ENCODE results near the gene CDH22.

The CDH22 gene

GRCh38 chr20:46249671-46250070 is 58.6 kb downstream of the CDH22 start:
- peaks cover 59% of the 10 kb centered on the region for H3K27me3 ChIP-seq (ENCODE audit: insufficient read depth, low read length)
- H3K9ac ChIP-seq (ENCODE audit: low read depth, low read length): no peak overlapping the region
- H3K4me3 ChIP-seq (ENCODE audit: low read length): no peak overlapping the region
- H3K36me3 ChIP-seq (ENCODE audit: insufficient read depth, low read length): no peaks in the 10 kb centered on the region
- H3K9me3 ChIP-seq (ENCODE audit: insufficient read depth, low read depth, low read length): no peaks in the 10 kb centered on the region
- H3K4me1 ChIP-seq (ENCODE audit: insufficient read depth, low read length): no peaks in the 10 kb centered on the region
- WGBS: 70% methylated on average over 3 of the region's 3 CpGs
- no peak overlapping the region for H3K27ac ChIP-seq (ENCODE audit: low read depth, low read length)

- H3K27me3 ChIP-seq (ENCODE audit: insufficient read depth, low read length): peaks cover 33% of the 10 kb centered on the region
- 77% methylated on average over 23 of the region's 23 CpGs for WGBS
Observed at GRCh38 chr20:46246559-46246958, 61.7 kb downstream of the CDH22 start.

DNA sequence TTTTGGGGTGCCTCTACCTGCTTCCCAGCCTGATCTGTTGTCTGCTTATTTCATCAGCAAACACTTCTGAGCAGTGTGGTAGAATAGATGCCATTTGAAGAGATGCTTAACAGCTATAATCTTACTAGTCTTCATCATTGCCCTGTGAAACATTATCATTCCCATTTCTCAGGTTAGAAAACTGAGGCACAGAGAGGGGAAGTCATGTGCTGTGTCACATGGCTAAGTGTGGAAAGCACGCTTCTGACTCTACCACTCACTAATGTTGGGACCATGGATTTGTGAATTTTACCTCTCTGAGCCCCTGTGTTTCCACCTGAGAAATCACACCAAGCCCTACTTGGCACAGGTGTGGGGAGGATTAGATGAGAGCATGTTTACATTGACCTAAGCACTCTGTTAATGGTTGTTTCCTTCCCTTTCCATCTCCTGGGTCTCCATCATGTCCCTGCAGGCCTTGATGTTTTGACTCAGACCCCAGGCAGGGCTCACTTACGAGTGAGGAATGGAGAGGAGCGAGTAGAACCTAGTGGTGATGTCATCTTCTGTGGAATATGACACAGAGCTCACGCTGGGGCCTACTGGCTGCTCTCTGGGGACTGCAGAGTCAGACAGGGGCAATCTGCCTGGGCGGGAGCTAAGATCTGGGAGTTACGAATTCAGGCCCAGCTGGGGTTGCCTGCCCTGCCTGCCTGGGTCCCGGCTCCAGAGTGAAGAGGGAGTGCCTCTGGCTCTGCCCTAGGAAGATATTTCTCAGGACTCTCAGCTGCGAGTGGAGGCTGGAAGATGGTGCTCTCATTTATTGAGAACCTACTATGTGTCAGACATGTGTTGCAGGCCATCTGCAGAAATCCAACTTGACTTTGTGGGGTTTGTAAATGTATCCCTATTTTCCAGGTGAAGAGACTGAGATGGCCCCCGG is 64.3 kb downstream of the CDH22 start:
- Histone ChIP-seq H3K4me3 (ENCODE audit: low read length) (no peak overlapping the region), H3K27me3 (ENCODE audit: insufficient read depth, low read length) (peaks cover 7% of the 10 kb centered on the region), H3K36me3 (ENCODE audit: insufficient read depth, low read length) (no peaks in the 10 kb centered on the region), H3K9ac (ENCODE audit: low read depth, low read length) (no peak overlapping the region; the same call in 1 of the 2 replicates), H3K4me1 (ENCODE audit: insufficient read depth, low read length) (no peaks in the 10 kb centered on the region; the same call in 1 of the 2 replicates), H3K27ac (ENCODE audit: low read depth, low read length) (no peak overlapping the region), H3K9me3 (ENCODE audit: insufficient read depth, low read depth, low read length) (no peaks in the 10 kb centered on the region)
- WGBS: 70% methylated on average over 9 of the region's 9 CpGs

More at GRCh38 chr20:46246559-46246958, 61.7 kb downstream of the CDH22 start:
- Histone ChIP-seq H3K36me3 (ENCODE audit: insufficient read depth, low read length) (no peaks in the 10 kb centered on the region), H3K4me3 (ENCODE audit: low read length) (no peak overlapping the region), H3K4me1 (ENCODE audit: insufficient read depth, low read length) (no peaks in the 10 kb centered on the region; the same call in 1 of the 2 replicates), H3K27ac (ENCODE audit: low read depth, low read length) (no peak overlapping the region), H3K9me3 (ENCODE audit: insufficient read depth, low read depth, low read length) (no peaks in the 10 kb centered on the region), H3K9ac (ENCODE audit: low read depth, low read length) (no peak overlapping the region)

DNA sequence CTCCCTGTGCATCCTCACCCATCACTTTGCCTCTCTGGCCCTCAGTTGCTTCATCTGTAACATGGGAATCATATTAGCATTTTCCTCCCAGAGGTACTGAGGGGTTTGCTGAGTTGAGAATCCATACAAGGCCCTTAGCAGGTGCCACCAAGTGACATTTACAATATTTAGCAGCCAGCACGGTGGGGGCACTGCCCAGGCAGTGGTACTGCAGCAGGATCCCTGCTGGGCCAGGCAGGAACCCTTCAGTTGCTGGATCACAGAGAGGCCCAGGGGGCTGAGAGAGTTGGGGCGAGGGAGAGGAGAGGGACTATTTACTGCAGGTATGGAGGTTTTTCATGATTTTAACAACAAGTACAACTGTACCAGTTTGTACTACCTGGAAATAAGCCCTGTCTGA is 65.9 kb downstream of the CDH22 start:
- WGBS: 62% methylated on average over 2 of the region's 2 CpGs
- H3K27me3 ChIP-seq (ENCODE audit: insufficient read depth, low read length): peaks cover 3% of the 10 kb centered on the region; the same call in 1 of the 2 replicates
- no peak overlapping the region for H3K4me3 ChIP-seq (ENCODE audit: low read length)
- H3K9me3 ChIP-seq (ENCODE audit: insufficient read depth, low read depth, low read length): no peaks in the 10 kb centered on the region
- no peaks in the 10 kb centered on the region; the same call in 1 of the 2 replicates for H3K4me1 ChIP-seq (ENCODE audit: insufficient read depth, low read length)
- no peak overlapping the region for H3K9ac ChIP-seq (ENCODE audit: low read depth, low read length)
- no peaks in the 10 kb centered on the region for H3K36me3 ChIP-seq (ENCODE audit: insufficient read depth, low read length)
- H3K27ac ChIP-seq (ENCODE audit: low read depth, low read length): no peak overlapping the region

DNA sequence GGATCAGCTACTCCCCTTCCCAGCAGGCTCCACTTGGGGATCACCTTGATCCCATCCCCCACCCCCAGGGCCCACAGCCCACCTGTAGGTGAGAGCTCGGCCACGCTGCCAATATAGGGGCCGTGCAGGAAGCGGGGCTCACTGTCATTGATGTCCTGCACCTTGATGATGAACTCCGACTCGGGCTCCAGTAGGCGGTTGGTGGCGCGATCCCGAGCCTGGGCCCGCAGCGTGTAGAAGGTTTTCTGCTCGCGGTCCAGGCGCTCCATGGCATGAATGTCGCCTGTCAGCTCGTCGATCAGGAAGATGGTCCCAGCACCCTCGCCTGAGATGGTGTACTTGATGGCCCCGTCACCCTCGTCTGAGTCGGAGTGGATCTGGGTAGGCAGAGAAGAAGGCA is 67.4 kb downstream of the CDH22 start:
- Histone ChIP-seq H3K27ac (ENCODE audit: low read depth, low read length) (no peak overlapping the region), H3K9ac (ENCODE audit: low read depth, low read length) (no peak overlapping the region), H3K9me3 (ENCODE audit: insufficient read depth, low read depth, low read length) (no peaks in the 10 kb centered on the region), H3K36me3 (ENCODE audit: insufficient read depth, low read length) (no peaks in the 10 kb centered on the region), H3K4me3 (ENCODE audit: low read length) (no peak overlapping the region), H3K4me1 (ENCODE audit: insufficient read depth, low read length) (no peaks in the 10 kb centered on the region; the same call in 1 of the 2 replicates), H3K27me3 (ENCODE audit: insufficient read depth, low read length) (peaks cover 1% of the 10 kb centered on the region; the same call in 1 of the 2 replicates)
- 94% methylated on average over 22 of the region's 22 CpGs for WGBS

GRCh38 chr20:46240065-46240464 is 68.2 kb downstream of the CDH22 start:
- peaks cover 5% of the 10 kb centered on the region; the same call in 1 of the 2 replicates for H3K27me3 ChIP-seq (ENCODE audit: insufficient read depth, low read length)
- 84% methylated on average over 4 of the region's 4 CpGs for WGBS

GRCh38 chr20:46237736-46238135 is 70.6 kb downstream of the CDH22 start:
- Histone ChIP-seq H3K27me3 (ENCODE audit: insufficient read depth, low read length) (peaks cover 5% of the 10 kb centered on the region; the same call in 1 of the 2 replicates), H3K9me3 (ENCODE audit: insufficient read depth, low read depth, low read length) (no peaks in the 10 kb centered on the region), H3K27ac (ENCODE audit: low read depth, low read length) (no peak overlapping the region), H3K9ac (ENCODE audit: low read depth, low read length) (no peak overlapping the region), H3K36me3 (ENCODE audit: insufficient read depth, low read length) (no peaks in the 10 kb centered on the region), H3K4me3 (ENCODE audit: low read length) (no peak overlapping the region), H3K4me1 (ENCODE audit: insufficient read depth, low read length) (no peaks in the 10 kb centered on the region)
- 80% methylated on average over 1 of the region's 1 CpG for WGBS

More at GRCh38 chr20:46240065-46240464, 68.2 kb downstream of the CDH22 start:
- Histone ChIP-seq H3K4me1 (ENCODE audit: insufficient read depth, low read length) (no peaks in the 10 kb centered on the region; the same call in 1 of the 2 replicates), H3K4me3 (ENCODE audit: low read length) (no peak overlapping the region), H3K9ac (ENCODE audit: low read depth, low read length) (no peak overlapping the region), H3K36me3 (ENCODE audit: insufficient read depth, low read length) (no peaks in the 10 kb centered on the region), H3K27ac (ENCODE audit: low read depth, low read length) (no peak overlapping the region), H3K9me3 (ENCODE audit: insufficient read depth, low read depth, low read length) (no peaks in the 10 kb centered on the region)

- peak overlapping the region; percentile 24; the same call in 1 of the 2 replicates for H3K4me3 ChIP-seq (ENCODE audit: low read length)
- no peaks in the 10 kb centered on the region for H3K9me3 ChIP-seq (ENCODE audit: insufficient read depth, low read depth, low read length)
- WGBS: 14% methylated on average over 10 of the region's 10 CpGs
- H3K9ac ChIP-seq (ENCODE audit: low read depth, low read length): no peak overlapping the region
- H3K27me3 ChIP-seq (ENCODE audit: insufficient read depth, low read length): peaks cover 5% of the 10 kb centered on the region; the same call in 1 of the 2 replicates
- no peaks in the 10 kb centered on the region for H3K36me3 ChIP-seq (ENCODE audit: insufficient read depth, low read length)
- H3K27ac ChIP-seq (ENCODE audit: low read depth, low read length): no peak overlapping the region
- H3K4me1 ChIP-seq (ENCODE audit: insufficient read depth, low read length): no peaks in the 10 kb centered on the region
Observed at GRCh38 chr20:46237227-46237626, 71.1 kb downstream of the CDH22 start.

- no peaks in the 10 kb centered on the region for H3K9me3 ChIP-seq (ENCODE audit: insufficient read depth, low read depth, low read length)
- H3K9ac ChIP-seq (ENCODE audit: low read depth, low read length): no peak overlapping the region
- H3K36me3 ChIP-seq (ENCODE audit: insufficient read depth, low read length): no peaks in the 10 kb centered on the region
- H3K4me3 ChIP-seq (ENCODE audit: low read length): no peak overlapping the region
- no peak overlapping the region for H3K27ac ChIP-seq (ENCODE audit: low read depth, low read length)
- peaks cover 5% of the 10 kb centered on the region; the same call in 1 of the 2 replicates for H3K27me3 ChIP-seq (ENCODE audit: insufficient read depth, low read length)
- H3K4me1 ChIP-seq (ENCODE audit: insufficient read depth, low read length): no peaks in the 10 kb centered on the region
Observed at GRCh38 chr20:46235077-46235476, 73.2 kb downstream of the CDH22 start.

GRCh38 chr20:46233701-46234100 is 74.6 kb downstream of the CDH22 start:
- no peak overlapping the region for H3K4me3 ChIP-seq (ENCODE audit: low read length)
- no peaks in the 10 kb centered on the region for H3K36me3 ChIP-seq (ENCODE audit: insufficient read depth, low read length)
- no peaks in the 10 kb centered on the region for H3K4me1 ChIP-seq (ENCODE audit: insufficient read depth, low read length)
- H3K9me3 ChIP-seq (ENCODE audit: insufficient read depth, low read depth, low read length): no peaks in the 10 kb centered on the region
- no peak overlapping the region for H3K27ac ChIP-seq (ENCODE audit: low read depth, low read length)
- WGBS: 87% methylated on average over 10 of the region's 10 CpGs
- H3K9ac ChIP-seq (ENCODE audit: low read depth, low read length): no peak overlapping the region
- H3K27me3 ChIP-seq (ENCODE audit: insufficient read depth, low read length): peaks cover 5% of the 10 kb centered on the region; the same call in 1 of the 2 replicates

DNA sequence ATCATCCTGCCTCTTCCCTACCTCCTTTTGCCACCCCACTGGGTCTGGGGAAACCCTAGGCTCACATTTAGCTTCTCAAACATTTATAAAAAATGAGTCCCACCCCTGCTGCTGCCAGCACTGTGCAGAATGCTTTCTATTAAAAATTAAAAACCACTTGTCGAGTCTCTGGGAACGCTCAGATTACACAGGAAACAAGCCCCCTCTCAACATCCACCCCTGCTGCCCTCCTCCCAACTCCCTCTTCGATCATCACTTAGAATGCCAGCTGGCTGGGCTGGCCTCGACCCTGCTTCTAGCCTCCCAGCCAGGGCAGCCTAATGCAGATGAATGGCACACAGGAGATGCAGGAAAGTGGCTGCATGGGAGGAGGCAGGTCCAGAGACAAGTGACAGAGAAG is 75.8 kb downstream of the CDH22 start:
- WGBS: 48% methylated on average over 4 of the region's 4 CpGs
- Histone ChIP-seq H3K4me3 (ENCODE audit: low read length) (no peak overlapping the region), H3K36me3 (ENCODE audit: insufficient read depth, low read length) (no peaks in the 10 kb centered on the region), H3K9ac (ENCODE audit: low read depth, low read length) (no peak overlapping the region), H3K27me3 (ENCODE audit: insufficient read depth, low read length) (peaks cover 5% of the 10 kb centered on the region; the same call in 1 of the 2 replicates), H3K27ac (ENCODE audit: low read depth, low read length) (no peak overlapping the region), H3K4me1 (ENCODE audit: insufficient read depth, low read length) (no peaks in the 10 kb centered on the region), H3K9me3 (ENCODE audit: insufficient read depth, low read depth, low read length) (no peaks in the 10 kb centered on the region)

Measured in HUES64 (cell line).